ENCODE measurements around the gene PPP3CA. TPM values are rescaled to one million over a fixed set of nuclear protein-coding genes. Genes with fewer than 3 reads are reported as not detected.

PPP3CA gene
- total and polyA plus RNA-seq, 4 experiments from 2014 or later, result 5.0 to 41.8 (median 22.9) TPM

GRCh38 chr4:101033986-101034385 lies 313.3 kb downstream of the PPP3CA start:
- POLR2A ChIA-PET (ENCODE audit: partially characterized antibody), result interaction anchor here (6.5 kb wide), 1 partner anchor 14 kb away, joined by 51 read pairs; no protein-coding TSS in a partner anchor
- intact Hi-C loops (cut with micrococcal nuclease), result loop anchor here (10.0 kb wide), 1 partner anchor 939 kb away; no protein-coding TSS in a partner anchor
- no peak overlapping the region for H3K4me3 Mint-ChIP-seq
- no peak for DNase-seq
- no peaks in the 10 kb centered on the region for H3K9me3 Mint-ChIP-seq
- Histone ChIP-seq H3K36me3 (ENCODE audit: insufficient read depth, low read length) (no peaks in the 10 kb centered on the region), H3K9me3 (ENCODE audit: control insufficient read depth in 1 of 2, low read length in 2 of 2) (no peaks in the 10 kb centered on the region), H3K4me1 (ENCODE audit: insufficient read depth, low read length) (peaks cover 23% of the 10 kb centered on the region), H3K27me3 (ENCODE audit: insufficient read depth, low read length) (no peaks in the 10 kb centered on the region), H3K4me3 (ENCODE audit: low read length in 2 of 2) (no peak overlapping the region), H3K27ac (ENCODE audit: low read depth, low read length) (no peak overlapping the region)
- peak overlapping the region in 4 of 7 donors; percentile 43 to 65 (median 56) for H3K27ac Mint-ChIP-seq
- H3K36me3 Mint-ChIP-seq, result peaks cover 17 to 20% of the 10 kb centered on the region in 2 donors
- H3K4me1 Mint-ChIP-seq, result peaks cover 27 to 38% (median 30%) of the 10 kb centered on the region in 4 donors
- CTCF ChIA-PET (ENCODE audit: partially characterized antibody), result no interaction called here
- H3K27me3 Mint-ChIP-seq, result no peaks in the 10 kb centered on the region

GRCh38 chr4:101032541-101032940 lies 314.8 kb downstream of the PPP3CA start:
- no peak for DNase-seq
- H3K36me3 ChIP-seq (ENCODE audit: insufficient read depth, low read length), result no peaks in the 10 kb centered on the region
- peaks cover 8% of the 10 kb centered on the region for H3K4me1 ChIP-seq (ENCODE audit: insufficient read depth, low read length)
- Mint-ChIP-seq H3K9me3 (no peaks in the 10 kb centered on the region), H3K27me3 (no peaks in the 10 kb centered on the region), H3K27ac (no peak overlapping the region), H3K4me1 (peaks cover 16 to 27% (median 22%) of the 10 kb centered on the region in 4 donors), H3K4me3 (no peak overlapping the region), H3K36me3 (peaks cover 20 to 22% of the 10 kb centered on the region in 2 donors)
- H3K27ac ChIP-seq (ENCODE audit: low read depth, low read length), result no peak overlapping the region
- H3K4me3 ChIP-seq (ENCODE audit: low read length in 2 of 2), result no peak overlapping the region
- intact Hi-C loops (cut with micrococcal nuclease), result loop anchor here (10.0 kb wide), 1 partner anchor 938 kb away; no protein-coding TSS in a partner anchor
- H3K9me3 ChIP-seq (ENCODE audit: control insufficient read depth in 1 of 2, low read length in 2 of 2), result no peaks in the 10 kb centered on the region
- POLR2A ChIA-PET (ENCODE audit: partially characterized antibody), result no interaction called here
- CTCF ChIA-PET (ENCODE audit: partially characterized antibody), result no interaction called here
- no peaks in the 10 kb centered on the region for H3K27me3 ChIP-seq (ENCODE audit: insufficient read depth, low read length)

GRCh38 chr4:101031971-101032370 lies 315.4 kb downstream of the PPP3CA start:
- CTCF ChIA-PET (ENCODE audit: partially characterized antibody), result no interaction called here
- Histone ChIP-seq H3K27me3 (ENCODE audit: insufficient read depth, low read length) (no peaks in the 10 kb centered on the region), H3K4me3 (ENCODE audit: low read length in 2 of 2) (no peak overlapping the region), H3K9me3 (ENCODE audit: control insufficient read depth in 1 of 2, low read length in 2 of 2) (no peaks in the 10 kb centered on the region), H3K36me3 (ENCODE audit: insufficient read depth, low read length) (no peaks in the 10 kb centered on the region), H3K27ac (ENCODE audit: low read depth, low read length) (no peak overlapping the region), H3K4me1 (ENCODE audit: insufficient read depth, low read length) (peaks cover 4% of the 10 kb centered on the region)
- no peaks in the 10 kb centered on the region for H3K27me3 Mint-ChIP-seq
- no peak overlapping the region for H3K4me3 Mint-ChIP-seq
- peaks cover 11 to 24% (median 19%) of the 10 kb centered on the region in 4 donors for H3K4me1 Mint-ChIP-seq
- DNase-seq, result no peak
- H3K27ac Mint-ChIP-seq, result peak overlapping the region in 2 of 7 donors; percentile 48 to 87
- peaks cover 20 to 22% of the 10 kb centered on the region in 2 donors for H3K36me3 Mint-ChIP-seq
- H3K9me3 Mint-ChIP-seq, result no peaks in the 10 kb centered on the region
- POLR2A ChIA-PET (ENCODE audit: partially characterized antibody), result no interaction called here
- intact Hi-C loops (cut with micrococcal nuclease), result loop anchor here (10.0 kb wide), 1 partner anchor 937 kb away; no protein-coding TSS in a partner anchor

GRCh38 chr4:101028886-101029285 lies 318.4 kb downstream of the PPP3CA start:
- Mint-ChIP-seq H3K4me3 (no peak overlapping the region), H3K36me3 (peaks cover 24 to 33% of the 10 kb centered on the region in 2 donors), H3K27me3 (no peaks in the 10 kb centered on the region), H3K4me1 (peaks cover 14 to 28% (median 23%) of the 10 kb centered on the region in 4 donors), H3K9me3 (no peaks in the 10 kb centered on the region), H3K27ac (peak overlapping the region in 4 of 7 donors; percentile 1 to 75 (median 40))
- no peaks in the 10 kb centered on the region for H3K4me1 ChIP-seq (ENCODE audit: insufficient read depth, low read length)
- DNase-seq, result no peak
- no peak overlapping the region for H3K27ac ChIP-seq (ENCODE audit: low read depth, low read length)
- intact Hi-C loops (cut with micrococcal nuclease), result loop anchor here (1.0 to 10.0 kb wide), 2 partner anchors 8 to 184 kb away; no protein-coding TSS in a partner anchor
- no peak overlapping the region for H3K4me3 ChIP-seq (ENCODE audit: low read length in 2 of 2)
- H3K36me3 ChIP-seq (ENCODE audit: insufficient read depth, low read length), result no peaks in the 10 kb centered on the region
- CTCF ChIA-PET (ENCODE audit: partially characterized antibody), result interaction anchor here (1.1 to 1.4 kb wide), 2 partner anchors 10 to 16 kb away, joined by 3 to 6 read pairs; no protein-coding TSS in a partner anchor
- no peaks in the 10 kb centered on the region for H3K9me3 ChIP-seq (ENCODE audit: control insufficient read depth in 1 of 2, low read length in 2 of 2)
- POLR2A ChIA-PET (ENCODE audit: partially characterized antibody), result interaction anchor here (0.7 to 1.7 kb wide), 2 partner anchors 9 to 13 kb away, joined by 3 to 18 read pairs; no protein-coding TSS in a partner anchor
- H3K27me3 ChIP-seq (ENCODE audit: insufficient read depth, low read length), result no peaks in the 10 kb centered on the region

- no peak overlapping the region for H3K27ac Mint-ChIP-seq
- H3K36me3 Mint-ChIP-seq, result peaks cover 22 to 33% of the 10 kb centered on the region in 2 donors
- CTCF ChIA-PET (ENCODE audit: partially characterized antibody), result interaction anchor here (1.3 kb wide), 1 partner anchor 24 kb away, joined by 3 read pairs; no protein-coding TSS in a partner anchor
- H3K27me3 Mint-ChIP-seq, result no peaks in the 10 kb centered on the region
- Histone ChIP-seq H3K4me3 (ENCODE audit: low read length in 2 of 2) (no peak overlapping the region), H3K36me3 (ENCODE audit: insufficient read depth, low read length) (no peaks in the 10 kb centered on the region), H3K27me3 (ENCODE audit: insufficient read depth, low read length) (no peaks in the 10 kb centered on the region), H3K27ac (ENCODE audit: low read depth, low read length) (no peak overlapping the region), H3K4me1 (ENCODE audit: insufficient read depth, low read length) (no peaks in the 10 kb centered on the region), H3K9me3 (ENCODE audit: control insufficient read depth in 1 of 2, low read length in 2 of 2) (no peaks in the 10 kb centered on the region)
- no peak for DNase-seq
- peaks cover 13 to 32% (median 22%) of the 10 kb centered on the region in 4 donors for H3K4me1 Mint-ChIP-seq
- POLR2A ChIA-PET (ENCODE audit: partially characterized antibody), result interaction anchor here (0.8 to 1.7 kb wide), 2 partner anchors 7 to 11 kb away, joined by 3 to 18 read pairs; no protein-coding TSS in a partner anchor
- no peaks in the 10 kb centered on the region for H3K9me3 Mint-ChIP-seq
- intact Hi-C loops (cut with micrococcal nuclease), result loop anchor here (10.0 kb wide), 1 partner anchor 183 kb away; no protein-coding TSS in a partner anchor
- H3K4me3 Mint-ChIP-seq, result no peak overlapping the region
Observed at GRCh38 chr4:101027721-101028120, 319.6 kb downstream of the PPP3CA start.

GRCh38 chr4:101025755-101026154 lies 321.6 kb downstream of the PPP3CA start:
- H3K9me3 Mint-ChIP-seq, result no peaks in the 10 kb centered on the region
- Histone ChIP-seq H3K4me1 (ENCODE audit: insufficient read depth, low read length) (peaks cover 19% of the 10 kb centered on the region), H3K9me3 (ENCODE audit: control insufficient read depth in 1 of 2, low read length in 2 of 2) (no peaks in the 10 kb centered on the region), H3K27ac (ENCODE audit: low read depth, low read length) (no peak overlapping the region), H3K4me3 (ENCODE audit: low read length in 2 of 2) (no peak overlapping the region), H3K36me3 (ENCODE audit: insufficient read depth, low read length) (no peaks in the 10 kb centered on the region), H3K27me3 (ENCODE audit: insufficient read depth, low read length) (no peaks in the 10 kb centered on the region)
- intact Hi-C loops (cut with micrococcal nuclease), result loop anchor here (10.0 kb wide), 1 partner anchor 181 kb away; no protein-coding TSS in a partner anchor
- no peaks in the 10 kb centered on the region for H3K27me3 Mint-ChIP-seq
- DNase-seq, result no peak
- peak overlapping the region in 2 of 7 donors; percentile 24 to 58 for H3K27ac Mint-ChIP-seq
- peaks cover 17 to 23% of the 10 kb centered on the region in 2 donors for H3K36me3 Mint-ChIP-seq
- H3K4me1 Mint-ChIP-seq, result peaks cover 23 to 50% (median 34%) of the 10 kb centered on the region in 4 donors
- POLR2A ChIA-PET (ENCODE audit: partially characterized antibody), result interaction anchor here (1.3 kb wide), 2 partner anchors 12 to 122 kb away, joined by 3 read pairs; no protein-coding TSS in a partner anchor
- CTCF ChIA-PET (ENCODE audit: partially characterized antibody), result interaction anchor here (0.9 to 2.1 kb wide), 3 partner anchors 11 to 94 kb away, joined by 3 to 11 read pairs (median 3); no protein-coding TSS in a partner anchor
- peak overlapping the region in 1 of 8 donors; percentile 18 for H3K4me3 Mint-ChIP-seq

All from CD4-positive, alpha-beta memory T cell (primary cell).